H7 (cell line): ENCODE measurements around the gene ARHGAP18. TPM values are rescaled to one million over a fixed set of nuclear protein-coding genes. Genes with fewer than 3 reads are reported as not detected.

Source experiments
- DNase-seq: peaks from one replicate; pipeline ENCODE4 v3.0.0; 2012
- H3K27me3 ChIP-seq: 2 replicates; pipeline ENCODE4 v1.6.0; 2011; ENCODE audit warnings: mild to moderate bottlenecking, low read length; ENCODE audit not compliant: control insufficient read depth, insufficient read depth
- H3K36me3 ChIP-seq: replicated peaks from 2 replicates; pipeline ENCODE4 v1.5.1; 2011; ENCODE audit warnings: low read length; ENCODE audit not compliant: control insufficient read depth, insufficient read depth
- H3K4me3 ChIP-seq: 2 replicates; pipeline ENCODE4 v1.5.1; 2011; ENCODE audit warnings: low read depth, mild to moderate bottlenecking, control low read depth, low read length, moderate library complexity; ENCODE audit not compliant: insufficient read depth
- total RNA-seq: library from RNA; depleted of rRNA; stranded (reverse); fragments of >200 nt; shearing (Covaris generic); gene quantifications from 2 replicates; pipeline ENCODE4 v1.2.3, GENCODE V29; 2014; rRNA removed

The ARHGAP18 gene
- total RNA-seq, 1 experiment from 2014 or later: 3.9 TPM

DNA sequence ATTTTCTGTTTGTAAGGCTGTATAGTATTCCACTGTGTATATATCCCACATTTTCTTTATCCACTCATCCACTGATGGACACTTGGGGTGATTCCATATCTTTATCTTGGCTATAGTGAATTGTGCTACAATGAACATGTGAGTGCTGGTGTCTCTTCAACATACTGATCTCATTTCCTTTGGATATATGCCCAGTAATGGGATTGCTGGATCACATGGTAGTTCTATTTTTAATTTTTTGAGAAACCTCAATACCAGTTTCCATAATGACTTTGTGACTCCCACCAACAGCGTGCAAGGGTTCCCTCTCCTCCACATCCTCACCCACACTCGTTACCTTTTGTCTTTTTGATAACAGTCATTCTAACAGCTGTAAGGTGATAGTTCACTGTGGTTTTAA lies 166.0 kb downstream of the ARHGAP18 start:
- DNase-seq: no peak
- no peaks in the 10 kb centered on the region for H3K27me3 ChIP-seq
- H3K4me3 ChIP-seq: no peak overlapping the region
- no peaks in the 10 kb centered on the region for H3K36me3 ChIP-seq

DNA sequence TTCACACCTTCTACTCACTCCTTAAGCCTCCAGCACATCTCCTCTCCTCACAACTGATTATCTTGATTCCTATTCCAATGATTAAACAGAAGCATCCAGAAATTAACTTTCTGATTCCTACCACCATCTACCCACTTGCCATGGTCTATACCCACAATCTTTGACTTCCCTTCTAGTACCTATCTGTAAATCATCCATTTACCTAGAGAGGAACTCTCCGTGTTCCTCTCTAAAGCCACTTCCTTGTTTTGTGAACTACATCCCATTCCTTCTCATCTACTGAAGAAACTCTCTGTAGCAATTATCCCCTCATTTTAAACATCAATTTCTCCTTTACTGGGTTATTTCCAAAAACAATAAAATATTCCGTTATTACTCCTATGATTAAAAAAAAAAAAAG lies 167.3 kb downstream of the ARHGAP18 start:
- H3K36me3 ChIP-seq: no peaks in the 10 kb centered on the region
- DNase-seq: no peak
- no peak overlapping the region for H3K4me3 ChIP-seq
- H3K27me3 ChIP-seq: no peaks in the 10 kb centered on the region

DNA sequence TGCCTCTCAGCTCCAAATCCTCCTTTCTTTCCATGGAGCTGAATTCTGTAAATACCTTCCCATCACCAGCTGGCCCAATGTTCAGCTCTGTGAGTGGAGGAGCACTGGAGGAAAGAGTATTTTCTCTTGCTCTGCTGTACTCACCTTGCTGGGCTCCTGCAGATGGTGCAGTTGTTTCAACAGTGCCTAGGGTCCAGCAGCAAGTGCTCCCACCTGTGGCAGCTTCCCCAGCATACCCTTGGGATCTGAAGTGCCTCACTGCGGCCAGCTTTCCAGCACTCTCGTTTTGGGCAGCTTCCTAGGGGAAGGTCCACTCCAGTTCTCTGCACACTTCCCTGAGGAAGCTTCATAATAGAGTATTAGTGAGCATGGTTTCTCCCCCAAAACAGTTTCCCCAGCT lies 170.9 kb downstream of the ARHGAP18 start:
- Histone ChIP-seq H3K36me3 (no peaks in the 10 kb centered on the region), H3K4me3 (no peak overlapping the region), H3K27me3 (no peaks in the 10 kb centered on the region)
- no peak for DNase-seq

DNA sequence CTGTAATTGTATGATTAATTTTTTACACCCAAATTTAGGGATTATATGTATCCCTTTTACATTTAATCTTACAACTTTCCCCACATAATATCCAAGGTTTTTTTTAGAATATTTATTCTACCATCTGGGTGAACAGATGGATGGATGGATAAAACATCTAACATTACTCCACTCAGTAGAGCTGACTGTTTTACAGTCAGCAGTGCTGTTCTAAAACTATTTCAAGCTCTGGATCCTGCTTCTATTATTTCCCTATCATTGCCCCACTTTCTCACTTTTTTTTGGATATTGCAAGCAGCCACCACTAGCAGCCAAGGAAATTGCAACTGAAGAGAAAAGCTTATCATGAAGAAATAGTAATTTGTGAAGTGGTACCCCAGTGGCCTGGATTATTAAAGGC lies 173.7 kb downstream of the ARHGAP18 start:
- no peak for DNase-seq
- H3K27me3 ChIP-seq: no peaks in the 10 kb centered on the region
- H3K36me3 ChIP-seq: no peaks in the 10 kb centered on the region
- H3K4me3 ChIP-seq: no peak overlapping the region

DNA sequence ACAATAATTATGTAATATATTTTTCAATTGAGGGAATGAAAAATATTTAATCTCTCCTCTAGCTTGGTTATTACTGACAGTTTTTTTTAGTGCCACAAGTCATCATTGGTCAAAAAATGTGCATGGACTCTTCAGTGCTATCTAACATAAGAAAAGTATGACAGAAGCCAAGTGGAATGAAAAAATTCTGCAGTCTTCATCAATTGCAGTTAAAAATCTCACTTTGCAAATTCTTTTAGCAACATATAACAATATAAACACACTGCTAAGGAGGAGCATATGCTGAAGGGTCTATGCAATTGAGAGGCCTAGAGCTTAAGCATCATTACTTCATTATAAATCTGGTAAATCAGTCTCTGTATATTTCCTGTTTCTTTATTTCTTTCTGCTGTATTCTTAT lies 175.1 kb downstream of the ARHGAP18 start:
- Histone ChIP-seq H3K27me3 (no peaks in the 10 kb centered on the region), H3K36me3 (no peaks in the 10 kb centered on the region), H3K4me3 (no peak overlapping the region)
- DNase-seq: no peak

Other genes with a start within 250 kb of the ARHGAP18 start
- not detected in 2 replicates for gene TMEM244, start 151.1 kb upstream of the ARHGAP18 start, total RNA-seq